Hippocampal formation (tissue), 2 donors: ENCODE results near the gene IDI1.

Source experiments
- DNase-seq, 2 donors: peaks; one replicate each; lab custom pipeline; 2025; lab: John Stamatoyannopoulos, UW

Gene IDI1

DNA sequence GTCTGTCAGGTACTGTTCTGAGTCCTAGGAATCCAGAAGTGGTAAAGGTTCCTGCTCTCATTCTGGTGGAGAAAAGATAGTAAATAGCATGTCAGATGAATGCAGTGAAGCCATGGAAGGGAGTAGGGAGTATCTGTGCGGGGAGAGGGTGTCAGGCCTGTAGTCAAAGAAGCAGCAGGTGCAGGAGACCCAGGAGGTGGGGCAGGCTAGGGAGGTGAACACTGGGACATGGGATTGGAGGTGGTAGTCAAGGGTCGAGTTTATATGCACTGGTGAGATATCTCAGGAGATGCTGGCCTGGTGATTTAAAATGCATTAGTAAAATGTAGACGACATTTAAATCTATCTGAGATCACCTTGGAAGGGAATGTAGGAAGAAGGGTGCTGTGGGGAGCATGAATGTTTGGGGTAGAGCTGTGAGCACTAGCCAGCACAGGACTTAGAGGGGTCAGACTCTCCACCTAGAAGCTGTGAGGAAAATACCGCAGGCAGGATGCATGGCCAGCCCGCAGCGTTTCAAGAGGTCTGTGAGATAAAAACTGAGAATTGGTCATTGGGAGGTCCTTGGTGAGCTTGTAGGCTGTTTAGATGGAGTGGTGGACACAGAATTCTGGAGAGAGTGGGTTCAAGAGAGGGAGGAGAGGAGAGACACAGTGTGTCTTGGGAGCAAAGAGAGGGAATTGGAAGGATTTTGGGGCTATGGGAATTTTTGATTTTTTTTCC, 53.9 kb downstream of the IDI1 start:
- no peak for DNase-seq

DNA sequence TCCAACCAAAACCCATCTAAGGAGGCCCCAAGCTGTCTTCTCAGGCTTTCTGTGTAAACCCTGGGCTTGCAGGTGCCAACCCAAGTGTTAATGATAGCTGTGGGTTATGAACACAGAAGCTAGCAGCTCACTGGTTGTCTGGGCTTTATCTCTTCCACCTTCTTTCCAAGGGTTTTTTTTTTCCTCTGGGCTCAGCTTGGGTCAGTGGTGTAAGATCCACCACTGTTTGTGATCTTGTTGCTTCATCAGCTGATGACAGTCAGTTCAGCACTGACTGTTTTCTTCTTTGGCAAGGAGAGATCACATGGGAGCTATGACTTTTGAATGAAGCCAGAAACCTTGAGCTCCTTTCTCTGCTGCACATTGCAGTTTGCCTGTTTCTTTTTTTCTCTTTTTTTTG, 56.0 kb downstream of the IDI1 start:
- DNase-seq = no peak

GRCh38 chr10:992467-992866, 56.5 kb downstream of the IDI1 start:
- DNase-seq = no peak

DNA sequence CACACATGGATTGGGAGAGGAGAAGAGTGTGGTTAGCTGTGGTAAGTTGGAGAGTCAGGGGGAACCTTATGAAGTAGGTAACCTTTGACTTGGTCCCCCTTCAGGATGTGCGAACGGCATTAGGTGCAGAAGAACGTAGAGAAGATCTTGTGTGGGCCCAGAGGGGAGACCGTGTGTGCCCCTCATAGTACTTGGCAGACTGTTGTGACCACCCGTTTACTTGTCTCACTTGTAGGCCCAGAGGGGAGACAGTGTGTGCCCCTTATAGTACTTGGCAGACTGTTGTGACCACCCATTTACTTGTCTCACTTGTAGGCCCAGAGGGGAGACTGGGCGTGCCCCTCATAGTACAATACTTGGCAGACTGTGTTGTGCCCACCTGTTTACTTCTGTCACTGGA, 58.1 kb downstream of the IDI1 start:
- DNase-seq = no peak
